ENCODE data around the gene SDCCAG8.

SDCCAG8 gene

DNA sequence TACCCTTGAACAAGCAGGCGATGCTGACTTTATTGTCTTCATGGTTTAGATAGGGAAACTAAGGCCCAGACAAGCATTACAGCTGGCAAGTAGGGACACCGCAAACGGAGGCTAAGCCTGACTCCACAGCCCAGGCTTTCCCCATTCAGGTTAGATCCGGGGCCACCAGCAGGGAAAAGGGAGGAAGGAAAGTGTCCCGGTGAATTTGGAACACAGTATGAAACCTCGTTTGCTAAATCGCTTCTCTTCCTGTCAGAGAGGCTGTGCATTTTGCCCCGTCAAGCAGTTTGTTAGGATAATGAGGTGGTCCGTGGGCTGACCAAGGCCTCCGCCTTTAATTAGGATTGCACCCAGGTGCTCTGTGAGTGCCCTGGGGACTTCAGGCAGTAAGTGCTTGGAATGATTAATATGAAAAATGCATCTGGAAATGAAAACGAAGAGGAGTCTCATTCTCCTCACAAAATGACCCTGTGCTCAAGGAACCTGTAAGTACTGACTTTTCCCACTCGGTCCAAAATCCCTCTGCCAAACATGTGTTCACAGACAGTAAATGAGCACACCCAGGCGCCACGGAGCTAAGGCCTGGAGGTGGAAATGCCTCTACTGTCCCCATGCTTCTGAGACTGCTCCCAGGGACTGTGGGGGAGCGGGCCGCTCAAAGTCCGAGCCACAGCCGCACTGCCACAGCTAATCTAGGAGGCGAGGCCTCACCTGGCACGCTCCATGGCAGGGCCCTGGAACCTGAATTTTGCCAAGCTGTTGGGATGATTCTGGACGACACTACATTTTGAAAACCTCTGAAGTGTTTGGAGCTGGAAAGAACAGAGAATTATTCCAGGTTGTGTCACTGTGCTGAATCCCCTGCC is 234.1 kb downstream of the SDCCAG8 start:
- DNase-seq = no peak

GRCh38 chr1:243490748-243491686 is 235.2 kb downstream of the SDCCAG8 start:
- DNase-seq = no peak

DNA sequence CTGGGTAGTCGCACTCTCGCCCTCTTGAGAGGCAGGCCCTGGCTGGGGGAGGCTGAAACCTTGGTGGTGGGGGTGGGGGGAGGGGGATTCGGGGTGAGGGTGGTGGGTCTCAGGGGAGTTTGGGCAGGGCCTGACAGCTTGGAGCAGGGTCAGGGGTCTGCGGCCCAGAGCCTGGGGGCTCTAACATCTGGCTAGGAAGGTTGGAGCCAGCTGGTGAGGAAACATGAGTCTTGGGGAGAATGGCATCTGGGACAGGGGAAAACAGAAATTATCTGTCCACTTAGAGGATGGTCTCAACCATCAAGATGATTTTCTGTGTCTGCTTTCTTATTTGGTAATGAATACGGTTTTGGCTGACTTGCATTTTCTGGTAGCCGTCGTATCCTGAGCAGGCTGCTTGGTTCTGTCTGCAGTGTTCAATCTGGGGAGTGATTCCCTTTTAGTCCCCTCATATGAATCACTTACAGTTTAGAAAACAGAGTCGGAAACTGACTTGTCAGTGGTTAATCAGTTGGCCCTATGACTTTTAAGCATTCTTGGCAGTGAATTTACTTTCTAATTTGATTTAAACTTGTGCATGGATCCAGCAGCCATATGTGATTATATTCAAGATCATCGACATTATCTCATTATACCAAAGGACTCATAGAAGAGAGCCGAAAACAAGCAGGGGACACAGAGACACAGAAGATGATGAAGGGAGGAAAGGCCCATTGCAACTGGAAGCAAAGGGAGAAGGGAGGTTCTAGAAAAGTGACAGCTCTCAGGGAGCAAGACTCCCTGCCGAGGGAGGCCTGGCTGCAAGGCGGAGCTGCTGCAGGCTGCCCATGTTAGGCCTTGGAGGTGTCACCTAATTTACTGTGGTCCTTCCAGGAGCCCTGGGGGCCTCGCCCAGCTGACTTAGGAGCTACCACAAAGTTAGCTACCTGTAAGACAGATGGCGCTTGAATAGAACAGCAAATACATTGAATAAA is 237.6 kb downstream of the SDCCAG8 start:
- no peak for DNase-seq

GRCh38 chr1:243494741-243495431 is 239.0 kb downstream of the SDCCAG8 start:
- DNase-seq = no peak

- DNase-seq = no peak
Observed at GRCh38 chr1:243495442-243496186, 239.8 kb downstream of the SDCCAG8 start.

DNA sequence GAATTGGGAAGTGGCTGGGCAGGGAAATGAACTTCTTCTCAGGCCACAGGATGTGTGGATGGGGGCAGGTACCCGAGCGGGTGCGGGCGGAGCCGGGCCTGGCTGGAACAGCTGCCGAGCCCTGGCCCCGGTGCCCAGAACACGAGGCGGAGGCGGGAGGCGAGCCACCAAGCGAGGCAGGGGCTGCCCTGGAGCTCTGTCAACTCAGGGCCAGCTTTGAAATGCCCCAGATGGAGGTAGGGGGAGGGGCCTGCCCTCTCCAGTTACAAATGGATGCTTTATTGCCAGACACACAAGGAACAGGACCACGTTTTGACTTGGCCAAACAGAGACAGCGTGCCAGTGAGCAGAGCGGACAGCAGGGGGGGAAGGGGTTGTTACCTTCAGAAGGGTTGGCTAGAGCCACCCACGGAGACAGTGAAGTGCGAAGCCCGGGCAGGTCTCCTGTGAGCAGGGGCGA is 240.4 kb downstream of the SDCCAG8 start:
- DNase-seq = peak; percentile 90

DNA sequence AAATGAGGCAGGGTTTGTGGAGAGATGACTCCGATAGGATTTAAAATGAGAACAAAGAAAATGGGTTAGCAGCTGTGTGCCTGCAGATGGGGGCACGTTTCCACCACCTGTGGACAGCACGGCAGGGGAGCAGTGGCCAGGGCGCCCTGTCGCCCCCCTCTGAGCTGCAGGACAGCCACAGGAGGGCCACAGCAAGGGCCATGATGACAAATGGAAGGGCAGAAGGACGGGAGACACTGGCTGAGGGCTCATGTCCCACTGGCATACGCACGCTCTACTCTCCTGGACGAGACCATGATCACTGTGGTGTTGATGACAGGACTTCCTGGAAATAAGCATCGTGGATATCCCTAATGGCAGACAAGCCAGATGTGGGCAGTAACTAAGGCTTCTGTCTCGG is 241.0 kb downstream of the SDCCAG8 start:
- DNase-seq = no peak

- no peak for DNase-seq
Observed at GRCh38 chr1:243497939-243498681, 242.3 kb downstream of the SDCCAG8 start.

- no peak for DNase-seq
Observed at GRCh38 chr1:243499248-243499647, 243.4 kb downstream of the SDCCAG8 start.

DNA sequence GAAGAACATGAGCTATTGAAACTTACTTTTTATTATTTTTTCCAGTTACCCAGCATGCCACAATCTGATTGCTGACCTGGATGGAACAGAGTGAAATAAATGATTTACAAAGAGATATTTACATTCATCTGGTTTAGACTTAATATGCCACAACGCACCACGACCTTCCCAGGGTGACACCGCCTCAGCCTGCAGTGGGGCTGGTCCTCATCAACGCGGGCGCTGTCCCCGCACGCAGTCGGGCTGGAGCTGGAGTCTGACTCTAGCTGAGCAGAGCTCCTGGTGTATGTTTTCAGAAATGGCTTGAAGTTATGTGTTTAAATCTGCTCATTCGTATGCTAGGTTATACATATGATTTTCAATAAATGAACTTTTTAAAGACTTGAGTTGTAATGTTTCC is 243.9 kb downstream of the SDCCAG8 start:
- DNase-seq = no peak

DNA sequence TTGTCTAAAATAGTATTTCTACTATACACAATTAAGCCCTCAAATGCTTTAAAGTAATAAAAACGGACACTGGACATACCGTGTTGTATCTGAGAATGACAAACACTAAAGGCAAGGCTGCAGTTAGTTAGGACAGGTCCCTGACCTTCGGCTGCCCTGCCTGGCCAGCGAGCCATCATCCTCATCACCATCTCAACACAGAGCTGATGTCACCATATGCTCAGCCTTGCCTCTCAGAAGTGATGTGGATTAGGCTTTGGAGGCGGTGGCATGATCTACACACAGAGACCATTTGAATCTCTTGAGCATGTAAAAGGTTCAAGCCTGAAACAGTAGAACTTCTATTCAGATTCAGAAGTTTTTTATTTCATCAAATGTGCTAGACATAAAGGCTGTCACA is 244.7 kb downstream of the SDCCAG8 start:
- DNase-seq = no peak

GRCh38 chr1:243501002-243501401 is 245.2 kb downstream of the SDCCAG8 start:
- DNase-seq = no peak

DNA sequence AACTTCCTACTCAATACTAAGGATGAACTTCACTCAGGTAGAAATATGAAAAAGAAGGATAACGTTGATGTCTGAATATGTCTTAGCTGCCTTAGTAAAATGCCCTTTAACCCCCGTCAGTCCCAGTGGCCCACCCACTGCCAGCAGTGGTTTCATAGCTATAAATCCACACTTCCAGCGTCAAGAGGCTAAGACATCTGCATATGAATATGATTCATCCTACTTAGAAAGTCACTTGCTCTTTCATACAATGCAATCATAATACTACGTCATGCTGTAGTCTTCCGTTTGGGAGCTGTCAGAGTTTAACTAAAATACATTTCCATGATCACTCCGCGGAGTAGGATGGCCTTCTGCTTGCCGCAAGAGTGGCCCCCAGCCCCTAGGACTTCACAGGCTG is 247.3 kb downstream of the SDCCAG8 start:
- no peak for DNase-seq

DNA sequence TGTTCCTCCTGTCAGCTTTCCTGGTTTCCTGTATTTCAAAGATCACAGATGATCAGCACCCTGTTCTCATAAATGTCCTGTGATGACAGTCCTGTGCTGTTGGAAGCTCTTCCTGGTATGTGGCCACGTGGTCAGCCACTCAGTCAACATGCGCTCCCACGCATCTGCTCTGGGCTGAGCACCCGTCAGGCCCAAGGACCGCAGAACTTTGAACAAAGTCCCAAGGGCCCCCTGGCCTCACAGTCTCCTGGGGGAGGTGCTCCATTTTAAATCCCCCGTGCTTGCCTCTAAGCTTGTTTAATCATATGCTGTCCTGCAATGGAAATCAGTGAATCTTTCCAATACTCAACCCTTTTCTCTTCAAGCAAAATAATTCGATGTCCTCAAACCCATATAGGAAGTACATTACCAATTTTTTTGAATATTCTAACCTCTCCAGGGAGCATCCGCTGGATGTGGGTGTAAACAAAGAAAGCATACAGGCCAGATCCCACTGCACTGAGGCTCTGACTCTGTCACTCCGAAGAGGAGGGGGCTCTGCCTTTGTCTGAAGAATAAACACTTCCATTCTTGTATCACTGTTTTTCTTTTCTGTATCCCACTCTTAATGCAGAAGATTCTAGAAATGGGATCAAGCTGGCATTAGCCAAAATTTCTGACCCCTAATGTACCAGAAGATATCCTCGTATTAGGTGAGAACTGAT is 250.3 kb downstream of the SDCCAG8 start:
- no peak for DNase-seq

DNA sequence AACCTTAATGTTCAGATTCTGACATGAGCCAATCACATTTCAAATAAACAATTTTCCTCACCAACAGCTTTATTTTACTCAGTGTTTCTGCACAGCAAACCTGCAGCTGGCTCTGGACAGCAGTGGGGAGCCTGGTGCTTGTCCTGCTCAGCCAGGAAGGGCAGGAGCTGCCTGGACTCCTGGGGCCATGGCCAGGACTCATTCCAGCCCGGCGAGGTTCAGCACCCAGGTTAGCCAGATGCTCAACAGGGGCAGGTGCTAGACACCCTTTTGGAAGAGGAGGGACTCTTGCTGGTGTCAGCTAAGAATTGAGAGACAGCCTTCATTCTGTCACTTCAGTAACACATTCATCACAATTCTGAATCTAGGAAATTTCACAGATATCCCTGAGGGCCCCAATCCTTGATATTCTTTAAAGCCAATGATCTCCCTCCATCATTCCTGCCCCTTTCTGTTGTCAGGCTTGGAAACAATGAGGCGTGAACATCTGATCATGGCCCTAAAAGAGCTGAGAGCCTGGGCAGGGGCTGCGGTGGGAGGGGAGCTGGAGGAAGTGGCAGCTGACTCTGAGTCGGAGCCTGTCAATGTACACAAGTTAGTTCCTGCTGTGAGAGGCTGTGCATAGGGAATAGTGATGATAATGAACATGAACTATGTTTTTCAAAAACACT is 251.3 kb downstream of the SDCCAG8 start:
- no peak for DNase-seq

DNA sequence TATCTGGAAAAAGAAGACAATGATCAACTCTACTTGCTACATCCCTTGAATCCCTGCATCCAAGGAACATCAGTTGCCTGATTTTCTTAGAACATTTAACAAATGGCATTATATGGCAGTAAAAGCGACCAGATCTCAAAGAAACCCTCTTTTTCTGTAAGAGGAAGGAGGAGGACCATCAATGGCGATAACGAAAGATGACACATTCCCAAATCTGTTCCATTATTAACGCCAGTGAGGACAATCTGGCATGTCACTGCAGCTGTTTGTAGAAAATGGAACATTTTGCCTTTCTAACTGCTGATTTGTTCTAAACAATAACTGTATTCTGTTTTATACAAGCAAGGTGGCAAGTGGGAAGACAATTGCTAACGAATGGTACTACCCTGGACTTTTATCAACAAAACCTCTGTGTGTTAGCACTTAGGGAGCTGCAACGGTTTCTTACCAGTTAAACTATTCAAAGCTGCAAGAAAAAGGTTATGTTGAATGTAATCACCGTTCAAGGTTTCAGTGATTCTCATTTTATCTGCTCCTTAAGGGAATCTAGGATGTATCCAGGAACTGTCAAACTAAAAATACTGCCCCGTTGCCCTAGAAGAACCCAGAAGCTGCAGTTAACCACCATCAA is 251.9 kb downstream of the SDCCAG8 start:
- DNase-seq = no peak

- DNase-seq = no peak
Observed at GRCh38 chr1:243508303-243508713, 252.5 kb downstream of the SDCCAG8 start.

DNA sequence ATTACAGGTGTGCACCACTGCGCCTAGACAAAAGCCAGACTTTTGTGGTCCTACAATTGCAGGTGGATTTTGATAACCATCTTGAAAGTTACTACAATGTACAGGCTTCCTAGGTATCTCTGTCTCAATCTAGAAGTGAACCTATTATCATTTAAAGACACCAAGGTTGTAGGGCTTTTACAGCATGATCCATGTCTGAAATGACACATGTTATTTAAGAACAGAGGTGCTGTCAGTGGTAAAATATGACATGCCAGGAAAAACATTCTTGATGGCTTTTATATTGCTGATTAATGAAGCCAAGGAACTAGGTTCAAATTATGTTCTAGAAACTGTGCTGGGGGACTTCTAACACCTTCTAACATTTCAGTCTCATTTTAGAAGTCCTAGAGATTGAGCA is 253.1 kb downstream of the SDCCAG8 start:
- no peak for DNase-seq

DNA sequence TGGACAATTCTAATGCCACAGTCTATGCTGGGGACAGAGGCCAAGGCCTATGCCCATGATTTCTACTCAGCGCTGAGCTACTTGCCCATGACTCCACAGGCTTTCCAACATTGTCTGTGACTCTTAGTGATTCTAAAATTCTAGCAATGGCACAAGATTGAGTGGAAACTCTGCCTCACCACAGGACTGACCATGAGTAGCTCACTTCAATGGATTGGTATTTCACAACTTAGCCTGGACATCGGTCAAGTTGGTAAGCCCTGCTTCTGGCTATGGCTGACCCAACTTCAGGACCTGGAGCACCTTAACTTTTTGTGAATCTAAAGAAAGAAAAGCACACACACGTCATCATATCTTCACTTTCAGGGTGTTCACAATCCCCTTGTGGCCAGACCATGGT is 255.1 kb downstream of the SDCCAG8 start:
- DNase-seq = no peak

Measured in DMS 273 treated with DMSO at 0.1 percent for 48 hours (cell line).